Type B pancreatic cell (in vitro differentiated cells): Measurements from ENCODE around the gene TBX15. TPM values are rescaled to one million over a fixed set of nuclear protein-coding genes. Genes with fewer than 3 reads are reported as not detected.

Experiments used
- DNase-seq: peaks from one replicate; pipeline ENCODE4 v3.0.0; 2021; ENCODE audit warnings: mixed read lengths; ENCODE audit not compliant: unreplicated experiment; ENCODE audit errors: extremely low spot score
- H3K27ac Mint-ChIP-seq: 2 replicates; pipeline ENCODE4 v1.8.0; 2021; ENCODE audit warnings: mild to moderate bottlenecking, mixed read lengths
- H3K27me3 Mint-ChIP-seq: 2 replicates; pipeline ENCODE4 v1.8.0; 2021; ENCODE audit warnings: mixed read lengths
- H3K36me3 Mint-ChIP-seq: 2 replicates; pipeline ENCODE4 v1.8.0; 2021; ENCODE audit warnings: mixed read lengths
- H3K4me1 Mint-ChIP-seq: one replicate; pipeline ENCODE4 v1.8.0; 2021; ENCODE audit warnings: mixed read lengths; ENCODE audit not compliant: unreplicated experiment
- H3K4me3 Mint-ChIP-seq: 2 replicates; pipeline ENCODE4 v1.8.0; 2021; ENCODE audit warnings: mild to moderate bottlenecking, mixed read lengths
- H3K9me3 Mint-ChIP-seq: 2 replicates; pipeline ENCODE4 v1.8.0; 2021; ENCODE audit warnings: mixed read lengths
- CTCF ChIP-seq: fragments of 200-600 bp; sonication (generic); conservative IDR thresholded peaks from 2 replicates; pipeline ENCODE4 v1.5.0; 2021; ENCODE audit warnings: antibody characterized with exemption, mild to moderate bottlenecking
- total RNA-seq: library from RNA; stranded (reverse); gene quantifications from 2 replicates; pipeline ENCODE4 v1.2.1, GENCODE V29; 2021; ENCODE audit warnings: low replicate concordance

The TBX15 gene
- total RNA-seq, 1 donor from 2014 or later = 8.5 TPM

DNA sequence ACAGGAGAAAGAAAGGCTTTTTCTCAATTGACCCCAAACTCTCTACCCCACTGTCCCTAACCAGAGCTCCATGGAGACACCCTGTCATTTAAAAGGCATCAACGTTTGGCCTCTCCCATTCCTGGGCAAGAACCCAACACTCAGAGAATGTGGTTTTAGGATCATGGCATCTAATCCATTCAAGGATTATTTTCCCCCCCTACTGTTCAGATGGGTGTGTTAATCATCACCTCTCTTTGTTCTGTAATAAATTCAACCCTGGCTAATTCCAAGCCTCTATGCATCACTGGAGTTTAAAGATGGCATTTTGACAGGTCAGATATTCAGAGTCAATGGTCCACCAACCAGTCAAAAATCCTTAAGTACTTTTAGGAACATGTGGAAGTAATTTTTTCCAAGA lies 42.7 kb downstream of the TBX15 start:
- peaks cover 6% of the 10 kb centered on the region for H3K4me1 Mint-ChIP-seq
- no peaks in the 10 kb centered on the region for H3K9me3 Mint-ChIP-seq
- H3K4me3 Mint-ChIP-seq = no peak overlapping the region
- H3K27me3 Mint-ChIP-seq = peaks cover 25% of the 10 kb centered on the region
- no peak overlapping the region for H3K27ac Mint-ChIP-seq
- TF ChIP-seq CTCF = no peak
- DNase-seq = no peak
- H3K36me3 Mint-ChIP-seq = no peaks in the 10 kb centered on the region

- H3K4me3 Mint-ChIP-seq = no peak overlapping the region
- H3K4me1 Mint-ChIP-seq = peaks cover 6% of the 10 kb centered on the region
- H3K36me3 Mint-ChIP-seq = no peaks in the 10 kb centered on the region
- H3K27me3 Mint-ChIP-seq = peaks cover 25% of the 10 kb centered on the region
- DNase-seq = no peak
- H3K9me3 Mint-ChIP-seq = no peaks in the 10 kb centered on the region
- no peak overlapping the region for H3K27ac Mint-ChIP-seq
- TF ChIP-seq CTCF = no peak
Observed at GRCh38 chr1:118944546-118944945, 43.6 kb downstream of the TBX15 start.

GRCh38 chr1:118944133-118944532 lies 44.0 kb downstream of the TBX15 start:
- H3K27me3 Mint-ChIP-seq = peaks cover 25% of the 10 kb centered on the region
- no peak for TF ChIP-seq CTCF
- H3K36me3 Mint-ChIP-seq = no peaks in the 10 kb centered on the region
- H3K9me3 Mint-ChIP-seq = no peaks in the 10 kb centered on the region
- no peak overlapping the region for H3K27ac Mint-ChIP-seq
- peaks cover 6% of the 10 kb centered on the region for H3K4me1 Mint-ChIP-seq
- DNase-seq = no peak
- H3K4me3 Mint-ChIP-seq = no peak overlapping the region

DNA sequence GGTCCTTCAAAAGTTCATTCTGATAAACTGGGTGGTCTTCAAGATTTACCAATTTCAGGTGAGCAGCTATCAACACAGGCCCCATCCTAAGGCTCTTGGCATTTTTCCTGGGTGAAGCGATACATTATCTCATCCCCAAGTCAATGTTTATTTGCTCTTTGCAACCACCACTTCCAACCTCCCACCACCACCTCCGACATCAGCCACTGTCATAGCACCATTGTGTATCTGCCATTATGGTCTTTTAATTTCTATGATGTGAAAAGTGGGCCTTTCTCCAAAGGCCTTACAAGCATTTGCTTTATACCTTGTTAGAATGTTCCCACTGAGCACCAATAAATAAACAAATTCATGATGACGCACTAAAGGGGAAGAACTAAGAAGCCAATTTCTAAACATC lies 47.2 kb downstream of the TBX15 start:
- Mint-ChIP-seq H3K4me3 (no peak overlapping the region), H3K27ac (no peak overlapping the region), H3K9me3 (no peaks in the 10 kb centered on the region), H3K27me3 (peaks cover 34% of the 10 kb centered on the region), H3K4me1 (no peaks in the 10 kb centered on the region), H3K36me3 (no peaks in the 10 kb centered on the region)
- no peak for DNase-seq
- TF ChIP-seq CTCF = no peak

GRCh38 chr1:118937413-118938072 lies 50.6 kb downstream of the TBX15 start:
- H3K27ac Mint-ChIP-seq = no peak overlapping the region
- H3K4me3 Mint-ChIP-seq = no peak overlapping the region
- H3K9me3 Mint-ChIP-seq = no peaks in the 10 kb centered on the region
- DNase-seq = no peak
- no peaks in the 10 kb centered on the region for H3K4me1 Mint-ChIP-seq
- H3K27me3 Mint-ChIP-seq = peaks cover 25% of the 10 kb centered on the region
- H3K36me3 Mint-ChIP-seq = no peaks in the 10 kb centered on the region
- TF ChIP-seq CTCF = no peak

DNA sequence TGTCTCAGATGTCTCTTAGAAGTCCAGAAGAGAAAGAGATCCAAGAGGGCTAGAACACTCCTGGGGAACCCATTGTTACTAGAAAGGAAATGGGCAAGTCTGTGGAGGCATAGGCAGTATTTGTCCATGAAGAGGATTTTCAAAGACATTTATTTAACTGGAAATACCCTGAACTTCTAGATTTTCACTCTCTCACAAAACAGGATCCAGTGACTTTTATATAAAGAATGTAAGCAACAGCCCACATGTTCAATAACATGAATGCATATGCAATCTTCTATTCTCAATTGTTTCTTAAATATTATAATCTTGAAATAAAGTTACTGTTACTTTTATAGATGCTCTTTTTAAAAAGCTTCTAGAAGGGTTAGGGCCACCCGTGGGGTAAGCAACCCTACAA lies 53.4 kb downstream of the TBX15 start:
- Mint-ChIP-seq H3K36me3 (no peaks in the 10 kb centered on the region), H3K27ac (no peak overlapping the region), H3K9me3 (no peaks in the 10 kb centered on the region), H3K4me1 (no peaks in the 10 kb centered on the region), H3K27me3 (peaks cover 19% of the 10 kb centered on the region), H3K4me3 (no peak overlapping the region)
- no peak for DNase-seq
- TF ChIP-seq CTCF = no peak
